Fibroblast of lung (primary cell): ENCODE data around the gene PIR.

Experiments
- CTCF ChIP-seq, 2 donors: IDR thresholded peaks in 1 of 2; conservative IDR thresholded peaks in 1 of 2; 1 replicate in 1 of 2; 2 replicates in 1 of 2; pipeline ENCODE4 v1.5.1; 2011 to 2012; ENCODE audit warnings: low read length in 2 of 2, control low read depth in 1 of 2, inconsistent platforms in 1 of 2, low read depth in 1 of 2, mild to moderate bottlenecking in 1 of 2
- EZH2 ChIP-seq: IDR thresholded peaks from 2 replicates; pipeline ENCODE4 v1.5.1; 2012; ENCODE audit warnings: low read length, control low read depth, mild to moderate bottlenecking; ENCODE audit errors: missing control alignments

DNA sequence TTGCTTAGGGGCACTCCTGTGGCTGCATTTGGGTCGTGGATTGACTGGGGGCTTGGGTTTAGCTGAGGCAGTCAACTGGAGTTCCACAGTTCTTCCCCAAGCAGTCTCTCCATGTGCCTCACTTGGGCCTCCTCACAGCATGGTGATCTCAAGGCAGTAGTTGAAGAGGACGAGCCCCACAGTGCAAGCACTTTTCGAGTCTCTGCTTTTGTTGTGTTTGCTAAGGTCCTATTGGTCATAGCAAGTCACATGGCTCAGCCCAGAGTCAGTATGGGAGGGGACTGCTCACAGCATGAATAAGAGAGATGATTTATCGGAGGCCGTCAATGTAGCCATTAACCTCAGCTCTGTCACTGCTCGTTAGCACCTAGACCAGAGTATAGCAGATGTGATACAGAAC is 37.2 kb upstream of the PIR start:
- no peak for TF ChIP-seq CTCF (conservative IDR thresholded peaks at IDR 0.05 in 1 of 2, IDR thresholded peaks at IDR 0.05 in 1 of 2; ENCODE audit: low read depth in 1 of 2, low read length in 2 of 2)
- no peak for TF ChIP-seq EZH2
